Stomach (tissue), 4 donors: ENCODE measurements around the gene VEPH1.

Experiments
- POLR2A ChIP-seq, 4 donors: fragments of 450-650 bp; IDR thresholded peaks; one replicate each; pipeline ENCODE4 v1.6.1; 2016; ENCODE audit warnings: antibody characterized with exemption in 4 of 4, control low read depth in 2 of 4, mild to moderate bottlenecking in 1 of 4, moderate library complexity in 1 of 4
- TF ChIP-seq, protein P1 (sequence below), 7 experiments: fragments of 450-650 bp in 4 of 7; fragments of 200-600 bp in 3 of 7; sonication (generic) in 3 of 7; IDR thresholded peaks; one replicate each; pipeline ENCODE4 v1.5.1; 2016 to 2019; ENCODE audit warnings: antibody characterized with exemption in 7 of 7, control low read depth in 2 of 7, mild to moderate bottlenecking in 1 of 7

DNA sequence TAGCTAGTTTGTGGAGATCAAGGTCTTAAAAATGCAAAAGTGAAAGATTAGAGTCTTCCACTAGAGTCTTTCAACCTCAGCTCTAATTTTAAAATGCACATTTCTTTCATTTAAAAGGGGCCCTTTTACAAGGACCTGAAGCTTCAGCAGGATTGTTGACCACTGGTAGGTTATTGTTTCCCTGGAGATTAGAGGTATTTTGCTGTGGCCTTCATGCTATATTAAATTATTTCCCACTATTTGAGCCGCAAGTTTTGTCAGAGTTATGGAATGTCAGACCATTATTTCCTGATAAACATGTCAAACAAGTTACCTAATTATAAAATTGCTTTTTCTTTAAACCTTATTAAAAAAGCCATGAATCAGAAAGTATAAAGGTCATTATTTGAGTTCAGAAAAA lies 240.2 kb downstream of the VEPH1 start:
- TF ChIP-seq, protein P1, sequence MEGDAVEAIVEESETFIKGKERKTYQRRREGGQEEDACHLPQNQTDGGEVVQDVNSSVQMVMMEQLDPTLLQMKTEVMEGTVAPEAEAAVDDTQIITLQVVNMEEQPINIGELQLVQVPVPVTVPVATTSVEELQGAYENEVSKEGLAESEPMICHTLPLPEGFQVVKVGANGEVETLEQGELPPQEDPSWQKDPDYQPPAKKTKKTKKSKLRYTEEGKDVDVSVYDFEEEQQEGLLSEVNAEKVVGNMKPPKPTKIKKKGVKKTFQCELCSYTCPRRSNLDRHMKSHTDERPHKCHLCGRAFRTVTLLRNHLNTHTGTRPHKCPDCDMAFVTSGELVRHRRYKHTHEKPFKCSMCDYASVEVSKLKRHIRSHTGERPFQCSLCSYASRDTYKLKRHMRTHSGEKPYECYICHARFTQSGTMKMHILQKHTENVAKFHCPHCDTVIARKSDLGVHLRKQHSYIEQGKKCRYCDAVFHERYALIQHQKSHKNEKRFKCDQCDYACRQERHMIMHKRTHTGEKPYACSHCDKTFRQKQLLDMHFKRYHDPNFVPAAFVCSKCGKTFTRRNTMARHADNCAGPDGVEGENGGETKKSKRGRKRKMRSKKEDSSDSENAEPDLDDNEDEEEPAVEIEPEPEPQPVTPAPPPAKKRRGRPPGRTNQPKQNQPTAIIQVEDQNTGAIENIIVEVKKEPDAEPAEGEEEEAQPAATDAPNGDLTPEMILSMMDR (IDR thresholded peaks at IDR 0.05): no peak
- TF ChIP-seq POLR2A (IDR thresholded peaks at IDR 0.05): no peak
